ENCODE data around the gene RBMS3. TPM values are rescaled to one million over a fixed set of nuclear protein-coding genes. Genes with fewer than 3 reads are reported as not detected.

RBMS3 gene
- total and polyA plus RNA-seq, 2 of the 8 experiments (the other 6 are each of a cell fraction or from before 2014, with no cell fraction given), result 3.7 to 6.9 TPM

GRCh38 chr3:29665688-29666087, 384.8 kb downstream of the RBMS3 start:
- Histone ChIP-seq H2AFZ (ENCODE audit: low read length) (no peak overlapping the region), H2BK5ac (ENCODE audit: low read depth, low read length) (no peak overlapping the region), H2BK20ac (ENCODE audit: low read length) (no peak overlapping the region), H4K91ac (replicated peaks; ENCODE audit: insufficient read length, low read length) (no peak overlapping the region), H3K18ac (ENCODE audit: extremely low read depth, low read length) (no peak overlapping the region), H3K9me3 (ENCODE audit: insufficient read depth in 2 of 2, low read depth in 1 of 2, low read length in 1 of 2) (peaks cover 0 to 2% of the 10 kb centered on the region in 2 experiments; a peak in 1 of 4 replicates), H2BK12ac (ENCODE audit: low read depth, low read length) (no peak overlapping the region), H3K27me3 (replicated peaks in 1 of 4; ENCODE audit: control insufficient read depth in 3 of 4, extremely low read depth in 1 of 4, insufficient read depth in 3 of 4, low read length in 3 of 4) (no peaks in the 10 kb centered on the region), H3K4me3 (ENCODE audit: extremely low read depth in 1 of 4, insufficient read depth in 2 of 4, low read depth in 3 of 4, low read length in 4 of 4) (no peak overlapping the region), H4K20me1 (replicated peaks in 1 of 2; ENCODE audit: control insufficient read depth in 1 of 2, insufficient read depth in 2 of 2, low read length in 2 of 2) (no peaks in the 10 kb centered on the region), H3K27ac (ENCODE audit: low read depth, low read length) (no peak overlapping the region), H3K79me1 (ENCODE audit: low read depth, low read length) (no peaks in the 10 kb centered on the region), H3K79me2 (ENCODE audit: control insufficient read depth in 1 of 2, insufficient read depth in 2 of 2, low read length in 2 of 2) (no peaks in the 10 kb centered on the region), H4K8ac (ENCODE audit: extremely low read depth, insufficient read depth, low read length) (no peak overlapping the region), H3K23me2 (ENCODE audit: low read depth, low read length) (no peaks in the 10 kb centered on the region), H3K4ac (replicated peaks; ENCODE audit: insufficient read length, low read depth, low read length) (no peak overlapping the region), H3K23ac (ENCODE audit: insufficient read length) (no peak overlapping the region), H3K4me1 (replicated peaks in 1 of 4; ENCODE audit: control insufficient read depth in 3 of 4, insufficient read depth in 4 of 4, low read length in 3 of 4) (no peaks in the 10 kb centered on the region), H4K5ac (ENCODE audit: insufficient read length, low read depth, low read length) (no peak overlapping the region), H3K14ac (ENCODE audit: insufficient read length) (no peak overlapping the region), H3K9ac (replicated peaks in 1 of 4; ENCODE audit: extremely low read depth in 1 of 4, low read depth in 3 of 4, low read length in 3 of 4) (no peak overlapping the region), H3K4me2 (ENCODE audit: insufficient read depth in 1 of 2, low read depth in 2 of 2, low read length in 2 of 2) (no peak overlapping the region), H3K36me3 (ENCODE audit: control insufficient read depth in 2 of 4, insufficient read depth in 4 of 4, low read length in 3 of 4) (no peaks in the 10 kb centered on the region), H2BK15ac (ENCODE audit: low read length) (no peak overlapping the region), H2AK5ac (ENCODE audit: low read depth, low read length) (no peak overlapping the region), H3K56ac (replicated peaks; ENCODE audit: insufficient read length, low read depth, low read length) (no peak overlapping the region), H2BK120ac (replicated peaks; ENCODE audit: low read depth, low read length) (no peak overlapping the region)
- POLR2A ChIA-PET (ENCODE audit: partially characterized antibody), result no interaction called here
- DNase-seq (ENCODE audit: low read depth in 1 of 2, low spot score in 2 of 2) (no peak), FAIRE-seq (no peak)
- CTCF ChIA-PET (ENCODE audit: partially characterized antibody), result interaction anchor here (0.5 kb wide), 1 partner anchor 43 kb away, joined by 3 read pairs; no protein-coding TSS in a partner anchor
- WGBS, 2 experiments (ENCODE audit: extremely low coverage in 1 of 2, insufficient coverage in 1 of 2, insufficient read length in 1 of 2, insufficient replicate concordance in 2 of 2, low coverage in 1 of 2, low lambda C conversion rate in 2 of 2, missing lambda C conversion rate in 1 of 2), result 89% methylated on average over 3 of the region's 3 CpGs; no CpG with 5 or more reads in 1 of the 2 experiments
- TF ChIP-seq TBP (IDR thresholded peaks at IDR 0.05; ENCODE audit: low read depth, low read length), result no peak
- TF ChIP-seq POU5F1 (IDR thresholded peaks at IDR 0.05; ENCODE audit: low read depth, low read length), result no peak
- TF ChIP-seq POLR2AphosphoS5 (IDR thresholded peaks at IDR 0.05; ENCODE audit: low read depth, low read length), result no peak
- TF ChIP-seq CHD1 (IDR thresholded peaks at IDR 0.05; ENCODE audit: low read depth, low read length), result no peak
- TF ChIP-seq SIN3A (conservative IDR thresholded peaks at IDR 0.05 in 1 of 2, IDR thresholded peaks at IDR 0.05 in 1 of 2; ENCODE audit: low read depth in 1 of 2, low read length in 2 of 2), result no peak
- TF ChIP-seq RAD21 (IDR thresholded peaks at IDR 0.05 in 1 of 2, conservative IDR thresholded peaks at IDR 0.05 in 1 of 2; ENCODE audit: low read depth in 2 of 2, low read length in 2 of 2), result no peak
- TF ChIP-seq RNF2 (IDR thresholded peaks at IDR 0.05; ENCODE audit: borderline replicate concordance, low read depth, low read length, missing control alignments, poor library complexity, severe bottlenecking), result no peak
- no peak for TF ChIP-seq CHD2 (IDR thresholded peaks at IDR 0.05; ENCODE audit: low read length)
- TF ChIP-seq FOSL1 (IDR thresholded peaks at IDR 0.05; ENCODE audit: insufficient read depth, low read depth, low read length), result no peak
- no peak for TF ChIP-seq BCL11A (IDR thresholded peaks at IDR 0.05; ENCODE audit: low read depth in 2 of 2, low read length in 2 of 2)
